NOMO-1 treated with DMSO at 0.1 percent for 48 hours (cell line): ENCODE measurements around the gene GRB14.
"Not testable (repeated sequence)": the region's sequence is repeated elsewhere in the genome, so short reads cannot be mapped to it uniquely, and the experiment has no call there.

Experiments used
- DNase-seq: peaks from one replicate; lab custom pipeline; 2025; ENCODE audit not compliant: unreplicated experiment; lab: John Stamatoyannopoulos, UW

The GRB14 gene

GRCh38 chr2:164560181-164560792, 61.0 kb downstream of the GRB14 start:
- DNase-seq, result no peak

- DNase-seq, result no peak
Observed at GRCh38 chr2:164558450-164558849, 62.8 kb downstream of the GRB14 start.

- DNase-seq, result no peak
Observed at GRCh38 chr2:164554487-164554886, 66.8 kb downstream of the GRB14 start.

- no peak for DNase-seq
Observed at GRCh38 chr2:164551519-164551918, 69.8 kb downstream of the GRB14 start.

- DNase-seq, result not testable (repeated sequence)
Observed at GRCh38 chr2:164549705-164550104, 71.6 kb downstream of the GRB14 start.

GRCh38 chr2:164545484-164545883, 75.8 kb downstream of the GRB14 start:
- no peak for DNase-seq

- no peak for DNase-seq
Observed at GRCh38 chr2:164542581-164543021, 78.7 kb downstream of the GRB14 start.

GRCh38 chr2:164538240-164538866, 82.9 kb downstream of the GRB14 start:
- DNase-seq, result no peak

- no peak for DNase-seq
Observed at GRCh38 chr2:164535280-164536025, 85.8 kb downstream of the GRB14 start.

GRCh38 chr2:164530464-164530863, 90.8 kb downstream of the GRB14 start:
- DNase-seq, result no peak

GRCh38 chr2:164523726-164524125, 97.6 kb downstream of the GRB14 start:
- DNase-seq, result no peak

- no peak for DNase-seq
Observed at GRCh38 chr2:164523009-164523408, 98.3 kb downstream of the GRB14 start.

GRCh38 chr2:164522561-164522981, 98.7 kb downstream of the GRB14 start:
- no peak for DNase-seq

GRCh38 chr2:164515734-164516133, 105.5 kb downstream of the GRB14 start:
- no peak for DNase-seq

GRCh38 chr2:164515030-164515429, 106.3 kb downstream of the GRB14 start:
- no peak for DNase-seq

- DNase-seq, result no peak
Observed at GRCh38 chr2:164514491-164514890, 106.8 kb downstream of the GRB14 start.

GRCh38 chr2:164512871-164513270, 108.4 kb downstream of the GRB14 start:
- no peak for DNase-seq

- no peak for DNase-seq
Observed at GRCh38 chr2:164511738-164512137, 109.5 kb downstream of the GRB14 start.

GRCh38 chr2:164510895-164511294, 110.4 kb downstream of the GRB14 start:
- no peak for DNase-seq

- no peak for DNase-seq
Observed at GRCh38 chr2:164509137-164509877, 112.0 kb downstream of the GRB14 start.

- no peak for DNase-seq
Observed at GRCh38 chr2:164504253-164504652, 117.0 kb downstream of the GRB14 start.
